GM12873 (cell line): ENCODE results near the gene AKAP12.

Experiments
- CTCF ChIP-seq: IDR thresholded peaks from 2 replicates; pipeline ENCODE4 v1.5.1; 2012; ENCODE audit warnings: low read depth, mild to moderate bottlenecking, moderate library complexity, low read length, control low read depth; ENCODE audit not compliant: insufficient read depth; ENCODE audit errors: missing control alignments

The AKAP12 gene

DNA sequence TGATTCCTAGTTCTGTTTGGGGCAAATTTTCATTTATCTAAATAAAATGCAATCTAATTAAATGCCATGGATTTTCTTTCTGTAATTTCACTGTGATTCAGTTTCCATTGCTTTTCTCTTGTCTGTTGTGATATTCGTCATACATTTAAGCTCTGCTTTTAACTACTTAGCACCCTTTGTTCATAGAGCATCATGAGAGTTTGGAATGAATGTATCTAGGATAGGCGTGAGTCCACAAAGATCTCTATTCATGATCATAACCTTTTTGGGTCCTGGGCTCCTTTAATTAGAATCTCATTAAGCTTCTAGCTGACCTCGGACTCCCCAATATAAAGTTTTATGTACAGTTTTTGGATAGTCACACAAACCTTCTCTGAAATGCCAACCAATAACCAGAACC lies 118.7 kb downstream of the AKAP12 start:
- TF ChIP-seq CTCF: no peak

- no peak for TF ChIP-seq CTCF
Measured at GRCh38 chr6:151359486-151359885, 119.7 kb downstream of the AKAP12 start.

DNA sequence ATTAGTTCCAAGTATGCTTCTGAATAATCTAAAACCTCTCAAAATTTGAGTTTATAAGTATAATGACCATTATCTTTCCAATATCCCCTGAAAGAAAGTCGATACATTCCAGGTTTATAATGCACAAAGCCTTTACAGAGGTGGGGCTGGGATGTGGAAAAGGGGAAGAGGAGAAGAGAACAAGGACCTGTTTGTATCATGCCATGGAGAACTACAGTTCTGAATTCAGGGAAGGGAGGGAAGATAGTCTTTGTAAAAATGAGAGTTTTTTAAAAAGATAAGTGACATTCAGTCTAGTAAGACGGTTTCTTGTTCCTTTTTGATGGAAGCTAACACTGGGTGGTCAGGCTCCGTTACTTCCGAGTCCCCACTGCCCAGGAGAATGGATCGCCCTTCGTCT lies 125.5 kb downstream of the AKAP12 start:
- TF ChIP-seq CTCF: no peak

DNA sequence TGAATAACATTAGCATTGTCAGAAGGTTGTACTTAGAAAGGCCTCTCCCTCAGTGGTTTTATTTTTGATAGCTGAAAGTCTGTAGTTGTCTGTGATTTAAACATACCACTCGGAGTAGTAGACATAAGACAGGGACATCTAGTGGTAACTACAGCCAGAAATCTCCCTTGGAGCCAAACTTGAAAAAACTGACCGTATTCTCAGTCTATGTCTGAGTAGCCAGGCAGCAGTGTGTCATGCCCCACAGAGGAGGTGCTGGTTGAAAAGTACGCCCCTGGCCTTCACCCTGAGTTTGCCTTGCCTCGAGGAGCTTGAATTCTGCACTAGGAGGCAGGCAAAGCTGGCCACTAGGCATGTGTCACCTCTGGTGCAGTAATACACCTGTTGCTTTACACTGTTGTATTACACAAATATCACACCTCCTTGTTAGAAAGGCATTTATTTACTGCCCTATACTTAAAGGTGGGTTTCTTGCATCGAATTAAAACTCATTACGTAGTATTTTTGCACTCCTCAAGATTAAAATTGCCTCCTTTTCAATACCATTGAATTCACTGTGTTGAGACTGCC lies 130.8 kb downstream of the AKAP12 start:
- TF ChIP-seq CTCF: no peak

GRCh38 chr6:151372164-151372563 lies 132.4 kb downstream of the AKAP12 start:
- no peak for TF ChIP-seq CTCF

DNA sequence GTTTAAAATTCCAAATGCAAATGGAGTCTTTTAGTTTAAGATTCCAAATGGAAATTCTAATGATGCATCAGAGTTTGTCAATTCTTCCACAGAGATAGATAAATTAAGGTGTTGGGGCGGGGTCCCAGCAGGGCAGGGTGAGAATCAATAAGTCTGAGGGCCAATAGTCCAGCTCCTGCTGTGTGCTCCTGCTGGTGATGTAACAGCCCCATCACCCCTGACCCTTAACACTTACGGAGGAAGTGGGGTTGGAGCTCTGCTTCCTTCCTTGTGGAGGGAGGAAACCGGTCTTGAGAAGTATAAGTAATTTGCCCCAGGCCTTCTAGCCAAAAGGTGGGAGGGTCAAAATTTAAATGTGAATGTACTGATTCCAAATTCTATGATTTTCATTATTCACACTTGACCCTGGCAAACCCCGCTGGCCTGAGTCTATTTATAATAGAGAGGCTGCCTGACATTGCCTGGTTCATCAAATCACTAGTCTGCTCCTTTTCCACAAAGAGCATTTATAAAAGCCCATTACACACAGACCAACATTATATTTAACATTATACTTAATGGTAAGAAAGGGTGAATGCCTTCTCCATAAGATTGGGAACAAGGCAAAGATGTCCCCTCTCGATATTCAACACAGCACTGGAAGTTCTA lies 134.4 kb downstream of the AKAP12 start:
- no peak for TF ChIP-seq CTCF

GRCh38 chr6:151375833-151376232 lies 136.1 kb downstream of the AKAP12 start:
- no peak for TF ChIP-seq CTCF

- no peak for TF ChIP-seq CTCF
Measured at GRCh38 chr6:151376440-151376839, 136.7 kb downstream of the AKAP12 start.
